ENCODE measurements around the gene LPCAT4. TPM values are rescaled to one million over a fixed set of nuclear protein-coding genes. Genes with fewer than 3 reads are reported as not detected.
"Not testable (repeated sequence)": the region's sequence is repeated elsewhere in the genome, so short reads cannot be mapped to it uniquely, and the experiment has no call there.

The LPCAT4 gene
- total RNA-seq, 4 donors from 2014 or later, result 1.7 to 7.4 (median 4.0) TPM

- Histone ChIP-seq H3K4me1 (no peaks in the 10 kb centered on the region), H3K27me3 (no peaks in the 10 kb centered on the region), H3K27ac (no peak overlapping the region), H3K36me3 (no peaks in the 10 kb centered on the region), H3K9me3 (no peaks in the 10 kb centered on the region), H3K4me3 (no peak overlapping the region)
- TF ChIP-seq CTCF (IDR thresholded peaks at IDR 0.05 in 4 of 5, conservative IDR thresholded peaks at IDR 0.05 in 1 of 5) (no peak), POLR2A (IDR thresholded peaks at IDR 0.05) (no peak)
- in situ Hi-C loops (cut with MboI; ENCODE audit: low sequenced_read_pairs in 4 of 4), result no loop called here
- intact Hi-C loops (cut with DNase I; ENCODE audit: low total_unique reads), result loop anchor here (10.0 kb wide), 1 partner anchor 102 kb away; no protein-coding TSS in a partner anchor
- no peak for DNase-seq
- ATAC-seq, result no peak
Measured at GRCh38 chr15:34376856-34377255, 9.9 kb upstream of the LPCAT4 start.

- H3K4me1 ChIP-seq; in situ Hi-C loops (cut with MboI; ENCODE audit: low sequenced_read_pairs in 4 of 4); H3K27me3 ChIP-seq; H3K36me3 ChIP-seq; H3K4me3 ChIP-seq; DNase-seq; H3K9me3 ChIP-seq; H3K27ac ChIP-seq; ATAC-seq: not testable (repeated sequence)
- intact Hi-C loops (cut with DNase I; ENCODE audit: low total_unique reads), result loop anchor here (10.0 kb wide), 1 partner anchor 101 kb away; no protein-coding TSS in a partner anchor
Measured at GRCh38 chr15:34375541-34375940, 8.5 kb upstream of the LPCAT4 start.

GRCh38 chr15:34374816-34375215 lies 7.8 kb upstream of the LPCAT4 start:
- ATAC-seq (no peak), DNase-seq (no peak)
- in situ Hi-C loops (cut with MboI; ENCODE audit: low sequenced_read_pairs in 4 of 4), result loop anchor here in 1 of 4 donors (25.0 kb wide), 3 partner anchors 138 to 612 kb away; partner anchors contain the start of genes EMC4 and ZNF770
- no peak overlapping the region for H3K4me3 ChIP-seq
- H3K27ac ChIP-seq, result no peak overlapping the region
- intact Hi-C loops (cut with DNase I; ENCODE audit: low total_unique reads), result loop anchor here (10.0 kb wide), 1 partner anchor 100 kb away; no protein-coding TSS in a partner anchor
- H3K36me3 ChIP-seq, result no peaks in the 10 kb centered on the region
- no peaks in the 10 kb centered on the region for H3K9me3 ChIP-seq
- H3K27me3 ChIP-seq, result no peaks in the 10 kb centered on the region
- no peak for TF ChIP-seq CTCF (IDR thresholded peaks at IDR 0.05 in 4 of 5, conservative IDR thresholded peaks at IDR 0.05 in 1 of 5)
- no peak for TF ChIP-seq POLR2A (IDR thresholded peaks at IDR 0.05)
- no peaks in the 10 kb centered on the region for H3K4me1 ChIP-seq

- in situ Hi-C loops (cut with MboI; ENCODE audit: low sequenced_read_pairs in 4 of 4), result loop anchor here in 1 of 4 donors (25.0 kb wide), 3 partner anchors 137 to 613 kb away; partner anchors contain the start of genes EMC4 and ZNF770
Measured at GRCh38 chr15:34373951-34374350, 7.0 kb upstream of the LPCAT4 start.

GRCh38 chr15:34370643-34371042 lies 3.6 kb upstream of the LPCAT4 start:
- Histone ChIP-seq H3K9me3 (no peaks in the 10 kb centered on the region), H3K27ac (no peak overlapping the region), H3K4me1 (peaks cover 11 to 17% of the 10 kb centered on the region in 2 donors), H3K4me3 (no peak overlapping the region), H3K36me3 (no peaks in the 10 kb centered on the region), H3K27me3 (no peaks in the 10 kb centered on the region)
- TF ChIP-seq POLR2A (IDR thresholded peaks at IDR 0.05) (no peak), CTCF (IDR thresholded peaks at IDR 0.05 in 4 of 5, conservative IDR thresholded peaks at IDR 0.05 in 1 of 5) (no peak)
- in situ Hi-C loops (cut with MboI; ENCODE audit: low sequenced_read_pairs in 4 of 4), result loop anchor here in 1 of 4 donors (25.0 kb wide), 3 partner anchors 133 to 617 kb away; partner anchors contain the start of genes EMC4 and ZNF770
- no peak for DNase-seq
- no peak for ATAC-seq
- intact Hi-C loops (cut with DNase I; ENCODE audit: low total_unique reads), result loop anchor here (10.0 kb wide), 1 partner anchor 96 kb away; no protein-coding TSS in a partner anchor

More at GRCh38 chr15:34373951-34374350, 7.0 kb upstream of the LPCAT4 start:
- Histone ChIP-seq H3K36me3 (no peaks in the 10 kb centered on the region), H3K27ac (no peak overlapping the region), H3K4me1 (no peaks in the 10 kb centered on the region), H3K9me3 (no peaks in the 10 kb centered on the region), H3K4me3 (no peak overlapping the region), H3K27me3 (no peaks in the 10 kb centered on the region)
- intact Hi-C loops (cut with DNase I; ENCODE audit: low total_unique reads), result loop anchor here (10.0 kb wide), 1 partner anchor 99 kb away; no protein-coding TSS in a partner anchor
- DNase-seq (no peak), ATAC-seq (no peak)
- TF ChIP-seq CTCF (IDR thresholded peaks at IDR 0.05 in 4 of 5, conservative IDR thresholded peaks at IDR 0.05 in 1 of 5), result no peak
- no peak for TF ChIP-seq POLR2A (IDR thresholded peaks at IDR 0.05)

Measured in gastrocnemius medialis (tissue), 4 donors.